OCI-LY7 (cell line): ENCODE data around the gene RMND5A.
A peak's percentile ranks its signal among the peaks of the same experiment; 100 is the strongest.

Source experiments
- CTCF ChIP-seq: fragments of 200-600 bp; sonication (generic); conservative IDR thresholded peaks from 2 replicates; pipeline ENCODE4 v1.5.1; 2014; ENCODE audit warnings: mild to moderate bottlenecking, antibody characterized with exemption, low read length, moderate library complexity, mixed read lengths
- EZH2phosphoT487 ChIP-seq: fragments of 200-600 bp; sonication (generic); IDR thresholded peaks from 2 replicates; pipeline ENCODE4 v1.6.1; 2018; ENCODE audit warnings: low read depth, borderline replicate concordance, mild to moderate bottlenecking, mixed run types, antibody characterized with exemption, low read length, moderate library complexity, mixed read lengths

GRCh38 chr2:86675511-86676015 lies 44.5 kb upstream of the RMND5A start:
- TF ChIP-seq CTCF (peak; percentile 65), EZH2phosphoT487 (no peak)
